IMR-90 (cell line): ENCODE results near the gene RAB20. TPM values are rescaled to one million over a fixed set of nuclear protein-coding genes. Genes with fewer than 3 reads are reported as not detected.

Experiments
- ATAC-seq: fragments of 200-7000 bp; cut with Tn5 transposase; 2 replicates; pipeline ENCODE4 v1.9.1; 2020; ENCODE audit warnings: low read depth, mild to moderate bottlenecking, moderate library complexity
- BruUV-seq: library from RNA; stranded (reverse); fragments of 400-500 nt; replicated peaks from 2 replicates; lab custom pipeline; 2021; lab: Mats Ljungman, UMichigan
- CTCF ChIA-PET: fragments of 300-600 bp; formaldehyde crosslinking; extraction: SDS; loops from one replicate; lab custom pipeline; 2021; ENCODE audit warnings: antibody characterized with exemption; lab: Yijun Ruan, JAX
- POLR2A ChIA-PET: fragments of 300-600 bp; sonication (Branson Sonifier 250); formaldehyde crosslinking; loops from one replicate; lab custom pipeline; 2022; ENCODE audit warnings: antibody characterized with exemption; ENCODE audit not compliant: unreplicated experiment; lab: Charles Lee
- DNase-seq: peaks from one replicate; pipeline ENCODE4 v3.0.0; 2013
- H2AFZ ChIP-seq: replicated peaks from 2 replicates; pipeline ENCODE3; 2013; ENCODE audit warnings: low read length, mild to moderate bottlenecking; ENCODE audit not compliant: poor library complexity
- H2AK5ac ChIP-seq: 2 replicates; pipeline ENCODE4 v1.6.1; 2013; ENCODE audit warnings: low read depth, low read length, inconsistent platforms
- H2AK9ac ChIP-seq: replicated peaks from 2 replicates; pipeline ENCODE3; 2013; ENCODE audit warnings: mild to moderate bottlenecking, low read depth, low read length, moderate library complexity; ENCODE audit not compliant: poor library complexity
- H2BK120ac ChIP-seq: 2 replicates; pipeline ENCODE4 v1.6.1; 2013; ENCODE audit warnings: low read depth, low read length, inconsistent platforms
- H2BK15ac ChIP-seq: 3 replicates; pipeline ENCODE4 v1.6.1; 2013; ENCODE audit warnings: low read depth, low read length, inconsistent platforms
- H2BK20ac ChIP-seq: 2 replicates; pipeline ENCODE4 v1.6.1; 2013; ENCODE audit warnings: low read depth, mild to moderate bottlenecking, inconsistent platforms, low read length, moderate library complexity
- H2BK5ac ChIP-seq: 2 replicates; pipeline ENCODE4 v1.6.1; 2013; ENCODE audit warnings: mild to moderate bottlenecking, low read depth, low read length, inconsistent platforms; ENCODE audit not compliant: poor library complexity, severe bottlenecking
- H3K14ac ChIP-seq: replicated peaks from 2 replicates; pipeline ENCODE4 v1.6.1; 2013; ENCODE audit warnings: low read depth, low read length, inconsistent platforms
- H3K18ac ChIP-seq: 2 replicates; pipeline ENCODE4 v1.6.1; 2013; ENCODE audit warnings: low read depth, low read length, control low read depth
- H3K23ac ChIP-seq: 2 replicates; pipeline ENCODE4 v1.6.1; 2013; ENCODE audit warnings: low read depth, low read length, inconsistent platforms
- H3K27ac ChIP-seq: 2 replicates; pipeline ENCODE4 v1.5.1; 2013; ENCODE audit warnings: mild to moderate bottlenecking, control low read depth, low read length; ENCODE audit not compliant: insufficient read depth
- H3K27me3 ChIP-seq: 2 replicates; pipeline ENCODE4 v1.6.1; 2013; ENCODE audit warnings: low read length; ENCODE audit not compliant: control insufficient read depth, insufficient read depth
- H3K36me3 ChIP-seq: 2 replicates; pipeline ENCODE4 v1.6.1; 2013; ENCODE audit warnings: low read length, mixed read lengths; ENCODE audit not compliant: control insufficient read depth, insufficient read depth
- H3K4ac ChIP-seq: 2 replicates; pipeline ENCODE4 v1.6.1; 2013; ENCODE audit warnings: low read depth, low read length, inconsistent platforms
- H3K4me1 ChIP-seq: 2 replicates; pipeline ENCODE4 v1.6.1; 2013; ENCODE audit warnings: low read length, mixed read lengths; ENCODE audit not compliant: control insufficient read depth, insufficient read depth
- H3K4me2 ChIP-seq: 2 replicates; pipeline ENCODE4 v1.6.1; 2013; ENCODE audit warnings: low read depth, mild to moderate bottlenecking, control low read depth, low read length, moderate library complexity
- H3K4me3 ChIP-seq: 2 replicates; pipeline ENCODE4 v1.5.1; 2013; ENCODE audit warnings: low read depth, mild to moderate bottlenecking, control low read depth, low read length, moderate library complexity; ENCODE audit not compliant: insufficient read depth
- H3K56ac ChIP-seq: 2 replicates; pipeline ENCODE4 v1.6.1; 2013; ENCODE audit warnings: low read length, inconsistent platforms; ENCODE audit not compliant: insufficient read depth; ENCODE audit errors: extremely low read depth
- H3K79me1 ChIP-seq, 2 experiments: 2 replicates each; pipeline ENCODE4 v1.6.1; 2013; ENCODE audit warnings: low read length in 2 of 2, inconsistent platforms in 1 of 2, low read depth in 1 of 2
- H3K9ac ChIP-seq: 2 replicates; pipeline ENCODE4 v1.6.1; 2013; ENCODE audit warnings: low read depth, low read length, control low read depth
- H3K9me1 ChIP-seq: 2 replicates; pipeline ENCODE4 v1.6.1; 2013; ENCODE audit warnings: low read length, inconsistent platforms; ENCODE audit not compliant: insufficient read depth
- H3K9me3 ChIP-seq: 2 replicates; pipeline ENCODE4 v1.6.1; 2013; ENCODE audit warnings: low read length; ENCODE audit not compliant: control insufficient read depth, insufficient read depth
- H4K20me1 ChIP-seq: 2 replicates; pipeline ENCODE4 v1.6.1; 2013; ENCODE audit warnings: low read length, inconsistent platforms; ENCODE audit not compliant: insufficient read depth
- H4K5ac ChIP-seq: 2 replicates; pipeline ENCODE4 v1.6.1; 2013; ENCODE audit warnings: mild to moderate bottlenecking, low read depth, low read length, control low read depth
- H4K8ac ChIP-seq, 2 experiments: 2 replicates each; pipeline ENCODE4 v1.6.1; 2013; ENCODE audit warnings: low read depth in 2 of 2, low read length in 2 of 2, control low read depth in 1 of 2, inconsistent platforms in 1 of 2
- H4K91ac ChIP-seq: 2 replicates; pipeline ENCODE4 v1.6.1; 2013; ENCODE audit warnings: low read depth, low read length, inconsistent platforms; ENCODE audit not compliant: insufficient read depth
- BHLHE40 ChIP-seq: fragments of 150-350 bp; IDR thresholded peaks from 2 replicates; pipeline ENCODE4 v1.6.1; 2016; ENCODE audit warnings: mild to moderate bottlenecking, low read depth, low read length
- CEBPB ChIP-seq: IDR thresholded peaks from 2 replicates; pipeline ENCODE4 v1.6.1; 2012; ENCODE audit warnings: low read depth, low read length, improper control_type of control experiment
- CHD1 ChIP-seq: IDR thresholded peaks from 2 replicates; pipeline ENCODE4 v1.6.1; 2012; ENCODE audit warnings: low read depth, low read length, improper control_type of control experiment
- CTCF ChIP-seq: conservative IDR thresholded peaks from 2 replicates; pipeline ENCODE4 v1.5.1; 2012; ENCODE audit warnings: mild to moderate bottlenecking, low read depth, low read length, improper control_type of control experiment
- ELK1 ChIP-seq: fragments of 150-350 bp; IDR thresholded peaks from 2 replicates; pipeline ENCODE4 v1.6.1; 2016; ENCODE audit warnings: low read depth, mild to moderate bottlenecking, low read length, moderate library complexity, borderline replicate concordance
- FOS ChIP-seq: fragments of 150-350 bp; IDR thresholded peaks from 2 replicates; pipeline ENCODE4 v1.6.1; 2016; ENCODE audit warnings: low read depth, low read length
- MAFK ChIP-seq: IDR thresholded peaks from 2 replicates; pipeline ENCODE4 v1.6.1; 2012; ENCODE audit warnings: low read depth, low read length, improper control_type of control experiment
- MAZ ChIP-seq: IDR thresholded peaks from 2 replicates; pipeline ENCODE4 v1.6.1; 2012; ENCODE audit warnings: low read depth, mild to moderate bottlenecking, low read length, improper control_type of control experiment, moderate library complexity, borderline replicate concordance
- MXI1 ChIP-seq: IDR thresholded peaks from 2 replicates; pipeline ENCODE4 v1.6.1; 2012; ENCODE audit warnings: low read depth, mild to moderate bottlenecking, low read length, moderate library complexity, borderline replicate concordance
- NFE2L2 ChIP-seq: fragments of 150-350 bp; IDR thresholded peaks from 2 replicates; pipeline ENCODE4 v1.6.1; 2016; ENCODE audit warnings: low read depth, mild to moderate bottlenecking, low read length
- POLR2A ChIP-seq: IDR thresholded peaks from 2 replicates; pipeline ENCODE4 v1.6.1; 2012; ENCODE audit warnings: mild to moderate bottlenecking, low read depth, low read length
- RAD21 ChIP-seq: IDR thresholded peaks from 2 replicates; pipeline ENCODE4 v1.6.1; 2012; ENCODE audit warnings: low read length, improper control_type of control experiment
- RCOR1 ChIP-seq: IDR thresholded peaks from 2 replicates; pipeline ENCODE4 v1.6.1; 2012; ENCODE audit warnings: mild to moderate bottlenecking, low read length, improper control_type of control experiment; ENCODE audit not compliant: insufficient replicate concordance
- RFX5 ChIP-seq: IDR thresholded peaks from 2 replicates; pipeline ENCODE4 v1.8.0; 2012; ENCODE audit warnings: low read depth, mild to moderate bottlenecking, low read length, moderate library complexity
- SMC3 ChIP-seq: fragments of 150-350 bp; IDR thresholded peaks from 2 replicates; pipeline ENCODE4 v1.6.1; 2016; ENCODE audit warnings: low read depth, mild to moderate bottlenecking, antibody characterized with exemption, low read length, moderate library complexity
- USF2 ChIP-seq: fragments of 150-350 bp; IDR thresholded peaks from 2 replicates; pipeline ENCODE4 v1.6.1; 2017; ENCODE audit warnings: mild to moderate bottlenecking, antibody characterized with exemption, low read length, low read depth
- WGBS, 2 experiments: methylation state at CpG; one replicate each; pipeline versions ENCODE4 v1.1.5 to v1.1.7; 2013; ENCODE audit warnings: missing lambda C conversion rate in 2 of 2; ENCODE audit not compliant: insufficient read length in 1 of 2; ENCODE audit errors: extremely low coverage in 2 of 2; 5-methylcytosine and 5-hydroxymethylcytosine counted together
- dilution Hi-C: fragments of 300-500 bp; cut with HindIII; formaldehyde crosslinking; loops from one replicate; pipeline ENCODE4 v1.14.3; 2018; ENCODE audit warnings: low sequenced_read_pairs; ENCODE audit not compliant: unreplicated experiment
- in situ Hi-C: fragments of 300-500 bp; cut with MboI; formaldehyde crosslinking; loops from 3 replicates; pipeline ENCODE4 v1.14.3; 2019; ENCODE audit warnings: low sequenced_read_pairs, inconsistent platforms, mixed read lengths
- intact Hi-C: fragments of 100-400 bp; cut with micrococcal nuclease; formaldehyde crosslinking; loops from 2 replicates; pipeline ENCODE4 v1.10.0; 2022
- polyA plus RNA-seq, 3 experiments: library from polyadenylated mRNA; depleted of rRNA; stranded (reverse); fragments of >200 nt; gene quantifications; 2 replicates each; pipeline ENCODE4 v1.2.3, GENCODE V29; 2012; ENCODE audit warnings: low replicate concordance in 1 of 3
- total RNA-seq: library from RNA; depleted of rRNA; stranded (reverse); fragments of >200 nt; gene quantifications from 2 replicates; pipeline ENCODE4 v1.2.3, GENCODE V29; 2012

RAB20 gene
- total and polyA plus RNA-seq, 2 of the 4 experiments (the other 2 are of a cell fraction): 3.8 to 5.1 TPM

GRCh38 chr13:110552767-110553166 is 8.8 kb downstream of the RAB20 start:
- Histone ChIP-seq H3K27ac (no peak overlapping the region), H3K79me1 (peaks cover 0 to 4% of the 10 kb centered on the region in 2 experiments; a peak in 2 of 4 replicates), H3K4me1 (peaks cover 3% of the 10 kb centered on the region; the same call in 1 of the 2 replicates), H2BK20ac (no peak overlapping the region), H2BK120ac (no peak overlapping the region), H4K20me1 (peaks cover 5% of the 10 kb centered on the region; the same call in 1 of the 2 replicates), H4K8ac (no peak overlapping the region), H3K9me1 (no peaks in the 10 kb centered on the region), H3K4me3 (no peak overlapping the region), H2BK5ac (no peak overlapping the region), H3K4me2 (no peak overlapping the region), H3K27me3 (no peaks in the 10 kb centered on the region), H2AK5ac (no peak overlapping the region), H3K23ac (no peak overlapping the region), H3K56ac (no peak overlapping the region), H3K9me3 (peaks cover 2% of the 10 kb centered on the region; the same call in 1 of the 2 replicates), H3K14ac (no peak overlapping the region), H3K4ac (no peak overlapping the region), H3K36me3 (0 out of 2 replicates have a peak, but pooled peaks cover 2% of the 10 kb centered on the region), H3K9ac (no peak overlapping the region), H2AK9ac (no peak overlapping the region), H4K5ac (no peak overlapping the region), H2BK15ac (no peak overlapping the region; the same call in 2 of the 3 replicates), H2AFZ (no peak overlapping the region), H3K18ac (no peak overlapping the region), H4K91ac (no peak overlapping the region)
- dilution Hi-C loops (no loop called here), intact Hi-C loops (no loop called here), in situ Hi-C loops (no loop called here)
- ChIA-PET CTCF (no interaction called here), POLR2A (no interaction called here)
- DNase-seq (no peak), ATAC-seq (no peak)
- TF ChIP-seq CEBPB: no peak
- TF ChIP-seq MAZ: no peak
- no peak for TF ChIP-seq RCOR1
- TF ChIP-seq ELK1: no peak
- no peak for TF ChIP-seq RFX5
- no peak for TF ChIP-seq MAFK
- no peak for TF ChIP-seq BHLHE40
- no peak for TF ChIP-seq FOS
- TF ChIP-seq CTCF: no peak
- no peak for TF ChIP-seq RAD21
- no peak for TF ChIP-seq SMC3
- no peak for TF ChIP-seq CHD1
- no peak for TF ChIP-seq POLR2A
- no peak for TF ChIP-seq USF2
- no peak for TF ChIP-seq NFE2L2
- no peak for TF ChIP-seq MXI1
- WGBS, 2 experiments: 83% methylated on average over 1 of the region's 9 CpGs; no CpG with 5 or more reads in 1 of the 2 experiments
- BruUV-seq: no TSS peak
